MG63 (cell line): ENCODE data around the gene PEPD. TPM values are rescaled to one million over a fixed set of nuclear protein-coding genes. Genes with fewer than 3 reads are reported as not detected.

Source experiments
- DNase-seq: peaks from one replicate; pipeline ENCODE4 v3.0.0-alpha.2; 2020
- H3K27me3 ChIP-seq: fragments of 250-450 bp; sonication (Bioruptor Pico); 2 replicates; pipeline ENCODE4 v1.5.1; 2020; ENCODE audit warnings: mild to moderate bottlenecking, moderate library complexity
- H3K36me3 ChIP-seq: fragments of 250-450 bp; sonication (Bioruptor Pico); 2 replicates; pipeline ENCODE4 v1.5.1; 2020; ENCODE audit warnings: mild to moderate bottlenecking, moderate library complexity
- H3K4me3 ChIP-seq: fragments of 250-450 bp; sonication (Bioruptor Pico); 2 replicates; pipeline ENCODE4 v1.5.1; 2020; ENCODE audit warnings: mild to moderate bottlenecking, moderate library complexity
- H3K9me3 ChIP-seq: fragments of 250-450 bp; sonication (Bioruptor Pico); 2 replicates; pipeline ENCODE4 v1.5.1; 2020; ENCODE audit warnings: mild to moderate bottlenecking, moderate library complexity
- total RNA-seq: library from RNA; depleted of rRNA; stranded (reverse); fragments of >200 nt; shearing (Covaris generic); gene quantifications from 2 replicates; pipeline ENCODE4 v1.2.3, GENCODE V29; 2014; ENCODE audit warnings: low replicate concordance

Gene PEPD
- total RNA-seq, 1 experiment from 2014 or later, result 79.3 TPM

DNA sequence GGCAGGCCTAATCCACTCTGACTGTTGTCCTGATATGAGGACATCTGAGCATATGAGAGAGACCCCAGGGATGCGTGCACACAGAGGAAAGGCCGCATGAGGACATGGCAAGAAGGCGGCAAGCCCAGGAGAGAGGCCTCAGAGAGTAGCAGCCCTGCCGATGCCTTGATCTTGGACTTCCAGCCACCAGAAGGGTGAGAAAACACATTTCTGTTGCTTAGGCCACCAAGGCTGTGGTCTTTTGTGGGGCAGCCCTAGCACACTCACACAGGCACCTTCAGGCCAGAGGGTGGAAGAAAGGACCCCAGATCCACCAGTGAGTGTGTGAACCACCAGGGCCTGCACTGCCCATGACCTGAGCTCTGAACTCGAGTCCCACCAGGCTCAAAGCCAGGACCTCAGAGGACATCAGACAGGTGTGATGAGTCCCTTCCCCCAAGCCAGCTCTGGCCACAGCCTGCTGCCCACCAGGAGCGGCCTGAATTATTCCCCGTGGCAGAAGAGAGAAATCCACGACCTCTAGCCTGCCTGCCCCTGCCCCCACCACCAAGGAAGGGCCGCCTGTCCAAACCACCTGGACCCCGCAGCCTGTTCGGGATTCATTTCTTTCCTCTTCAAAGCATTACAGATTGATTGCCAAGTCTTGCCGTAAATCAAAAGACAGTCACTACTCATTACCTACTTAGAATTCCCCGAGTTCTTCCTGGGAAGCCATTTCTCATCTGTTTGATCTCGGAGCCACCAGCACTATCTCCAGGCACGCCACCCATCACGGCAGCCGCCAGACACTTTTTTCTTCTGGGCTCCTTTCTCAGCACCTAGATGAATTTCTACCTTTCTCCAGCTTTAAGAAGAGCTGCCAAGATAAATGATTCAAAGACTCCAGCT, 75.9 kb downstream of the PEPD start:
- DNase-seq, result no peak
- Histone ChIP-seq H3K9me3 (no peaks in the 10 kb centered on the region), H3K27me3 (no peaks in the 10 kb centered on the region), H3K36me3 (no peaks in the 10 kb centered on the region), H3K4me3 (no peak overlapping the region)

DNA sequence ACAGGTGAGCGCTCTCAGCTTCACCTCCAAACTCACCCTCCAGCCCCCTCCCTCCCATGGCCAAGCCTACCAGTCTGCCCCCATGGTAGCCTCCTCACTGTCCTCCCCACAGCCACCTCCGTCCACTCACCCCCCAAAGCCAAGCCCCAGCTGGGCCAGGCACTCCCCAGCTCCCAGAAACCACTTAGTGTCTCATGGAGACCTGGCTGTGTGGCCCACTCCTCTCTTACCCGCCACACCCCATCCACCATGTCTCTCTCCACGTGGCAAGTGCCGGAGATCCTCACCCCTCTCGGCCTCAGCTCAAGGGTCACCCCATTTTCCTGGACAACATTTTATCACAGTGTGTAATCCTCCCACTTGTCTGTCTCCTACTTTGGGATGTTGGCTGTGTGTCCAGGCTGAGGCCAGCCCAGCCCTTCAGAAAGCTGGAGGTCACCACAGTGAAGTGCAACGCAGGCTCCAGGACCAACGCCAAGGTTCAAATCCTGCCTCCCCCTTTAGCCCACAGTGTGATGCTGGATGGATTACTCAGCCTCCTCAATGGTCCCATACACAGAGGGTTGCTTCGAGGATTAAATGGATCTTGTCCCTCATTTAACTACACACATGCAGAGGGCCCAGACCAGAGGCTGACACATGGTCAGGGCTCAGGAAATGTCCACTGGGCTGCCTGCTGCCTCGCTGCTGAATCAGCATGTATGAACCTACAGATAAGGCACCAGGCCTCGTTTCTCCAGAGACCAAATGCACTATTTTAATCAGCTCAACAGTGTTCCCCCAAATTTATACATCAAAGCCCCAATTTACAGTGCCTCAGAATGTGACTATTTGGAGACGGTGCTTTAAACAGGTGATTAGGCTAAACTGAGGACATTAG, 76.8 kb downstream of the PEPD start:
- Histone ChIP-seq H3K27me3 (no peaks in the 10 kb centered on the region), H3K4me3 (no peak overlapping the region), H3K36me3 (no peaks in the 10 kb centered on the region), H3K9me3 (no peaks in the 10 kb centered on the region)
- no peak for DNase-seq

DNA sequence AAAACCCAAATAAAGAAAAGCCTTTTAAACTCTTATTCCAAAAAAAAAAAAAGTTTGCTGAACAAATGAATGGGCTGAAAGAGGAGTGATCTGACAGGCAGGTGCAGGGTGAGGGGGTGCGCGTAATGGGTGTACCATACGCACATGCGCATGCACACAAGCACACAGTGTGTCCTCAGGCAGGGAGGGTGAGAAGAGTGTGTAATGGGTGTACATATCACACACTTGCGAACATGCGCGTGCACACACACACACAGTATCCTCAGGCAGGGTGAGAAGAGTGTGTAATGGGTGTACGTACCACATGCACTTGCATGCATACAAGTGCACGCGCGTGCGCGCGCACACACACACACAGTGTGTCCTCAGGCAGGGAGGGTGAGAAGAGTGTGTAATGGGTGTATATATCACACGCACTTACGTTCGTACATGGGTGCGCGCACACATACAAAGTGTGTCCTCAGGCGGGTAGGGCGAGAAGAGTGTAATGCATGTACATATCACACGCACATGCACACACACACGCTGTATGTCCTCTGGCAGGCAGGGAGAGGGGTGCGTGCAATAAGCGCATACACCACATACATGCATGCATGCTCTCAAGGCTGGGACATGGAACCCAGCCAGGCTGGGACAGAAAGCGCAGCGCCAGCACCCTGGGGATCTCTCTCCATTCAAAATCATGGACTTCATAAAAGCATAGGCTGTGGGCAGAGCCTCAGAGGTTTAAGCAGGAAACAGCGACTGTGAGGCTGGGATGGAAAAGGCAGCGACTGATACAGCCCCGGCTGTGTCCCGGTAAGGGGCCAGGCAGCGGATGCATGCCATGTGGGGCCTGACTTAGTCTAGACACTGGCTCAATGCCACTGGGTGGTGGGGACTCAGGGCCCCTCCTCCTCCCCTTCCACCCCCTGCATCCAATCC, 77.7 kb downstream of the PEPD start:
- Histone ChIP-seq H3K36me3 (no peaks in the 10 kb centered on the region), H3K4me3 (no peak overlapping the region), H3K27me3 (no peaks in the 10 kb centered on the region), H3K9me3 (no peaks in the 10 kb centered on the region)
- no peak for DNase-seq

GRCh38 chr19:33442706-33443105, 78.9 kb downstream of the PEPD start:
- Histone ChIP-seq H3K27me3 (no peaks in the 10 kb centered on the region), H3K36me3 (no peaks in the 10 kb centered on the region), H3K9me3 (no peaks in the 10 kb centered on the region), H3K4me3 (no peak overlapping the region)
- no peak for DNase-seq

DNA sequence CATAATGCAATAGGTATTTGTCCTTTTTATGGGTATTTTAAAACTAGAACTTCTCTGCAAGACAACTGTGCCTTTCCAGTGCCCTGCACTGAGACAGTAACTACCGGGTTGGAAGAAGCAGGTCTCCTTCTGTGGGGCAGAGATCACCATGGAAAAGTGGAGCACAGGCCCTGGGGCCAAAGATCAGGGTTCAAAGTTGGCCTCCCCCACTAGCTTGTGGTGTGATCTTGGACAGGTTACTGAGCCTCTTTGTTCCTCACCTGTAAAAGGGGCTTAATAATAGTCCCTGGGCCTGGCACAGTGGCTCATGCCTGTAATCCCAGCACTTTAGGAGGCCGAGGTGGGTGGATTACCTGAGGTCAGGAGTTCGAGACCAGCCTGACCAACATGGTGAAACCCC, 79.8 kb downstream of the PEPD start:
- H3K36me3 ChIP-seq, result no peaks in the 10 kb centered on the region
- DNase-seq, result no peak
- no peaks in the 10 kb centered on the region for H3K9me3 ChIP-seq
- H3K27me3 ChIP-seq, result no peaks in the 10 kb centered on the region
- H3K4me3 ChIP-seq, result no peak overlapping the region

GRCh38 chr19:33441277-33441699, 80.3 kb downstream of the PEPD start:
- Histone ChIP-seq H3K4me3 (no peak overlapping the region), H3K9me3 (no peaks in the 10 kb centered on the region), H3K27me3 (no peaks in the 10 kb centered on the region), H3K36me3 (no peaks in the 10 kb centered on the region)
- no peak for DNase-seq

DNA sequence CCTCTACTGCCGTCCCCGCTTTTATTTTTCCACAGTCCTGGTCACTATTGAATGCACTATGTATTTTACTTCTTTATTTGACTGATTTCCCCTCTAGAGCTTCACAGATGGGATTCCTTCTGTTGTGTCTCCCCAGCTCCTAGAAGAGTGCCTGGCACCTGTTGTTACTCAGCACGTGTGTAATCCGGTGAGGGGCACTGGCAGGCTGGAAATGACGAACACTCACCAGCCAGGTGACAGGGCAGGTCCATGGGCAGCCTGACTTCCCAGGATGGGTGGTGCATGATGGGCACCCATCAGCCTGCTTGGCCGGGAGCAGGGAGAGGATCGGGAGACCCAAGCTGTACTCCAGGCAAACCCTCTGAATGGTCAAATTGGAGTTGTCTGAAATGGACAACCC, 80.9 kb downstream of the PEPD start:
- Histone ChIP-seq H3K27me3 (no peaks in the 10 kb centered on the region), H3K9me3 (no peaks in the 10 kb centered on the region), H3K36me3 (no peaks in the 10 kb centered on the region), H3K4me3 (no peak overlapping the region)
- DNase-seq, result no peak

GRCh38 chr19:33440241-33440640, 81.3 kb downstream of the PEPD start:
- Histone ChIP-seq H3K4me3 (no peak overlapping the region), H3K9me3 (no peaks in the 10 kb centered on the region), H3K27me3 (no peaks in the 10 kb centered on the region), H3K36me3 (no peaks in the 10 kb centered on the region)
- DNase-seq, result no peak

GRCh38 chr19:33438987-33439781, 82.4 kb downstream of the PEPD start:
- Histone ChIP-seq H3K4me3 (no peak overlapping the region), H3K9me3 (no peaks in the 10 kb centered on the region), H3K36me3 (no peaks in the 10 kb centered on the region), H3K27me3 (no peaks in the 10 kb centered on the region)
- no peak for DNase-seq

DNA sequence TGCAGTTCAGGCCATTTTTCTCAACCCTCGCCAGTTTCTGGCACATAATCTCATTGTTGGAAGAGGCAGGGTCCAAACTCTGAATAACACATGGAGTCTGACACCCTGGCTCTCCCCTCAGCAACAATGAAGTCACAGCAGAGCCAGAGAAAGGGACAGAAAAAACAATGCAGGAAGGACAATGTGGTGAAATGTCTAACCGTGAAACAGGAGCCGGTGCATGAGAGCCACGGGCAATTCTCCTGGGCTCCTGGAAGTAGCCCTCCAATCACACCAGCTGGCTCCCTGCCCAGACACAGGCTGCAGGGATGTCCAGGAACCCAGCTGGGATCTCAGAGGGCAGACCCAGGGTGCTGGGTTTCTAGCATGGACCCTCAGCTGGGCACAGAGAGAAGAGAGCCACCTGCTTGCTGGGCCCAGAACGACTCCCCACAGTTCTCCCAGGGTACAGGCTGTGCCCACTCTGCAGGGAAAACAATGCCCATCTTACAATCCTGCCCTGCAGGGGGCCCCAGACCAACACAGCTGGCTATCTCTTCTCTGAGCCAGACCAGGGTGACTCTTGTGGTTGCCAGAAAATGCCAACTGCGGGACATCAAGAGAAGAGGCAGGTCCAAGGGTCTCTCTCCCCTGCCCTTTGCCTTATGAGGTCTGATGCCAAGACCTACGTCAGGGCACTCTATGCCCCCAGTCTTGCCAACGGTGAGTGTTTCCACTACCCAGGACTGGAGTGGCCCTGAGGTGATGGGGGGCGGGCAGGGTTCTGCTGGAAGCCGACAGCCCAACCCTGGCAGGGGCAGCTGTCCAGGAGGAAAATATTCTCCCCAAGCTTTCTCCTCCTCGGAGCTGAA, 83.5 kb downstream of the PEPD start:
- H3K9me3 ChIP-seq, result no peaks in the 10 kb centered on the region
- no peaks in the 10 kb centered on the region for H3K36me3 ChIP-seq
- H3K27me3 ChIP-seq, result no peaks in the 10 kb centered on the region
- DNase-seq, result peak; percentile 20
- H3K4me3 ChIP-seq, result no peak overlapping the region

DNA sequence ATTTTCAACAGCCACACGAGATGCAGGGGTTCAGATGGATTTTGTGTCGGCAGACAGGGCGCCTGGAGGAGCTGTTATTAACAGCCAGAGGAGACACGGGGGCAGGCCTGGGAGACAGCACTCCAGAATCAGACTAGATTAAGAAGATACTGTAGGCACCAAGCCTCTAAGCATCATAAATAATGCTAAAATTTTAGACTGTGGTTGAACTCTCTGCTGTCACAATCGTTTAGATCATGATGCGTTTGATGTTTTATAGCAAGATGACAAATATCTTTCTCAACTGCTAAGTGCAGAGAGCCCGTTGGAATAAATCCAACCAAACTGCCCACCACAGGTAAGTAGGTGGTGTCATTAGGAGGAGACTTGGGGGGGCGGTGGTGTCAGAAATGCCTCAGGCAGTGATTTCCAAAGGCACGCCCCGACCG, 84.2 kb downstream of the PEPD start:
- Histone ChIP-seq H3K9me3 (no peaks in the 10 kb centered on the region), H3K36me3 (no peaks in the 10 kb centered on the region), H3K4me3 (no peak overlapping the region), H3K27me3 (no peaks in the 10 kb centered on the region)
- DNase-seq, result no peak

- no peak for DNase-seq
- Histone ChIP-seq H3K9me3 (no peaks in the 10 kb centered on the region), H3K36me3 (no peaks in the 10 kb centered on the region), H3K27me3 (no peaks in the 10 kb centered on the region), H3K4me3 (no peak overlapping the region)
These were observed 84.9 kb downstream of the PEPD start for GRCh38 chr19:33436360-33437345.

DNA sequence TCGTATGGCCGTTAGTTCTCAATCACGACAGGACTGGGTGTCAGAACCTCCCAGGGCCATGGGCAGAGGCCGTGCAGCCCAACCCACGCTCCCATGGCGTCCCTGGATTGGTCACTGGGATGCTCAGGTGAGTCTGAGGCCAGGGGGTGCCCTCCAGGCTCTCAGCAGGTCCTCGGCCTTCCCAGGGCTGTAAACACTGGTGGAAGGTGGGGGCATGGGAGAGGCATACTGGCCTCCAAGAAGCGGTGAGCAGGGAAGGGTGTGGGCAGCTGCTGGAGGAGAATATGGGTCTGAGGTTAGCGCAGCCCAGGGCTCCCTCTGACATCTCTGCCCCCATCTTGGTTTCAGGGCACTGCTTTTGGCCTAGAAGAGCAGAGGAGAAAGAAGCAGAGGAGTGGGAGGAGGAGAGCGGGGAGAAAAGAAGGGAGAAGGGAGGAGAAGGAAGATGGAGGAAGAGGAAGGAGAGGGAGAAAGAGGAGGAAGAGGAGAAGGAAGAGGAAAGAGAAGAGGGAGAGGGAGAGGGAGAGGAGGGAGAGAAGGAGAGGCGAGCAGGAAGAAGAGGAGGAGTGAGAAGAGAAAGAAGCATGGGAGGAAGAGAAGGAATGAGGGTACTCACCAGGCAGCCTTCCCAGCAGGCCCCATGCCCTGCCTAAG, 85.8 kb downstream of the PEPD start:
- H3K4me3 ChIP-seq, result no peak overlapping the region
- H3K27me3 ChIP-seq, result no peaks in the 10 kb centered on the region
- DNase-seq, result no peak
- no peaks in the 10 kb centered on the region for H3K36me3 ChIP-seq
- H3K9me3 ChIP-seq, result no peaks in the 10 kb centered on the region
